ENCODE data around the gene AZU1. TPM values are rescaled to one million over a fixed set of nuclear protein-coding genes. Genes with fewer than 3 reads are reported as not detected.
"Not testable (repeated sequence)": the region's sequence is repeated elsewhere in the genome, so short reads cannot be mapped to it uniquely, and the experiment has no call there.

Gene AZU1
- total RNA-seq, 4 donors from 2014 or later: not detected

- H3K27me3 ChIP-seq: peaks cover 0 to 77% (median 0%) of the 10 kb centered on the region in 4 donors
- H3K4me1 ChIP-seq: peaks cover 9 to 35% (median 16%) of the 10 kb centered on the region in 3 donors
- no peak overlapping the region for H3K27ac ChIP-seq
- no CpG with 5 or more reads among the region's 67 CpGs for WGBS, 2 donors
- no peak overlapping the region for H3K4me3 ChIP-seq
- no peak for DNase-seq
- no peaks in the 10 kb centered on the region for H3K36me3 ChIP-seq
- H3K9me3 ChIP-seq: no peaks in the 10 kb centered on the region
- no peak for TF ChIP-seq POLR2A (IDR thresholded peaks at IDR 0.05)
- TF ChIP-seq, protein P1, sequence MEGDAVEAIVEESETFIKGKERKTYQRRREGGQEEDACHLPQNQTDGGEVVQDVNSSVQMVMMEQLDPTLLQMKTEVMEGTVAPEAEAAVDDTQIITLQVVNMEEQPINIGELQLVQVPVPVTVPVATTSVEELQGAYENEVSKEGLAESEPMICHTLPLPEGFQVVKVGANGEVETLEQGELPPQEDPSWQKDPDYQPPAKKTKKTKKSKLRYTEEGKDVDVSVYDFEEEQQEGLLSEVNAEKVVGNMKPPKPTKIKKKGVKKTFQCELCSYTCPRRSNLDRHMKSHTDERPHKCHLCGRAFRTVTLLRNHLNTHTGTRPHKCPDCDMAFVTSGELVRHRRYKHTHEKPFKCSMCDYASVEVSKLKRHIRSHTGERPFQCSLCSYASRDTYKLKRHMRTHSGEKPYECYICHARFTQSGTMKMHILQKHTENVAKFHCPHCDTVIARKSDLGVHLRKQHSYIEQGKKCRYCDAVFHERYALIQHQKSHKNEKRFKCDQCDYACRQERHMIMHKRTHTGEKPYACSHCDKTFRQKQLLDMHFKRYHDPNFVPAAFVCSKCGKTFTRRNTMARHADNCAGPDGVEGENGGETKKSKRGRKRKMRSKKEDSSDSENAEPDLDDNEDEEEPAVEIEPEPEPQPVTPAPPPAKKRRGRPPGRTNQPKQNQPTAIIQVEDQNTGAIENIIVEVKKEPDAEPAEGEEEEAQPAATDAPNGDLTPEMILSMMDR (IDR thresholded peaks at IDR 0.05): no peak
- intact Hi-C loops (cut with DNase I): loop anchor here (10.0 kb wide), 2 partner anchors 78 to 132 kb away; partner anchors contain the start of gene WDR18
Observed at GRCh38 chr19:853014-853585, 25.5 kb downstream of the AZU1 start.

DNA sequence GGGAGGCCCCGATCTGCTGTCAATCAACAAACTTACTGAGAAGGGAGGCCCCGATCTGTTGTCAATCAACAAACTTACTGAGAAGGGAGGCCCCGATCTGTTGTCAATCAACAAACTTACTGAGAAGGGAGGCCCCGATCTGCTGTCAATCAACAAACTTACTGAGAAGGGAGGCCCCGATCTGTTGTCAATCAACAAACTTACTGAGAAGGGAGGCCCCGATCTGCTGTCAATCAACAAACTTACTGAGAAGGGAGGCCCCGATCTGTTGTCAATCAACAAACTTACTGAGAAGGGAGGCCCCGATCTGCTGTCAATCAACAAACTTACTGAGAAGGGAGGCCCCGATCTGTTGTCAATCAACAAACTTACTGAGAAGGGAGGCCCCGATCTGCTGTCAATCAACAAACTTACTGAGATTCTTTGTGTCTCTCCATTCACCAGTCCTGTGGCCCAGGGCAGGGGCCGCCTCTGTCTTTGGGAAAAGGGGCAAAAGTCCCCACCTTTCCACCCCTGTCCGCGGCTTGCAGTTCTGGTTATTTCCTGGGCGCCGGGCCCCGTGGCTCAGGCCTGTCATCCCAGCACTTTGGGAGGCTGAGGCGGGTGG lies 26.1 kb downstream of the AZU1 start:
- H3K36me3 ChIP-seq, H3K27ac ChIP-seq, H3K9me3 ChIP-seq, DNase-seq, H3K4me3 ChIP-seq: not testable (repeated sequence)
- 70 to 82% methylated on average over 4 of the region's 17 CpGs for WGBS, 2 donors
- peaks cover 8 to 33% (median 16%) of the 10 kb centered on the region in 3 donors for H3K4me1 ChIP-seq
- intact Hi-C loops (cut with DNase I): loop anchor here (10.0 kb wide), 2 partner anchors 79 to 131 kb away; partner anchors contain the start of gene WDR18
- H3K27me3 ChIP-seq: peaks cover 0 to 77% (median 0%) of the 10 kb centered on the region in 4 donors

GRCh38 chr19:854549-854948 lies 26.9 kb downstream of the AZU1 start:
- intact Hi-C loops (cut with DNase I): loop anchor here (10.0 kb wide), 2 partner anchors 80 to 130 kb away; partner anchors contain the start of gene WDR18
- H3K27me3 ChIP-seq: peaks cover 0 to 78% (median 0%) of the 10 kb centered on the region in 4 donors

GRCh38 chr19:855142-855541 lies 27.5 kb downstream of the AZU1 start:
- H3K27me3 ChIP-seq: peaks cover 0 to 79% (median 0%) of the 10 kb centered on the region in 4 donors
- H3K4me1 ChIP-seq: peaks cover 10 to 46% (median 24%) of the 10 kb centered on the region in 3 donors
- H3K36me3 ChIP-seq: no peaks in the 10 kb centered on the region
- no peak overlapping the region for H3K4me3 ChIP-seq
- intact Hi-C loops (cut with DNase I): loop anchor here (10.0 kb wide), 2 partner anchors 80 to 130 kb away; partner anchors contain the start of gene WDR18
- no peak for DNase-seq
- H3K27ac ChIP-seq: no peak overlapping the region
- TF ChIP-seq, protein P1 (IDR thresholded peaks at IDR 0.05): no peak
- no peak for TF ChIP-seq POLR2A (IDR thresholded peaks at IDR 0.05)
- no peaks in the 10 kb centered on the region for H3K9me3 ChIP-seq
- WGBS, 2 donors: 77 to 80% methylated on average over 1 to 11 of the region's 12 CpGs

More at GRCh38 chr19:854549-854948, 26.9 kb downstream of the AZU1 start:
- H3K36me3 ChIP-seq: no peaks in the 10 kb centered on the region
- H3K27ac ChIP-seq: no peak overlapping the region
- DNase-seq: no peak
- TF ChIP-seq, protein P1 (IDR thresholded peaks at IDR 0.05): no peak
- no peak for TF ChIP-seq POLR2A (IDR thresholded peaks at IDR 0.05)
- no peak overlapping the region for H3K4me3 ChIP-seq
- H3K9me3 ChIP-seq: no peaks in the 10 kb centered on the region
- 65 to 67% methylated on average over 6 of the region's 6 CpGs for WGBS, 2 donors
- H3K4me1 ChIP-seq: peaks cover 10 to 42% (median 21%) of the 10 kb centered on the region in 3 donors

DNA sequence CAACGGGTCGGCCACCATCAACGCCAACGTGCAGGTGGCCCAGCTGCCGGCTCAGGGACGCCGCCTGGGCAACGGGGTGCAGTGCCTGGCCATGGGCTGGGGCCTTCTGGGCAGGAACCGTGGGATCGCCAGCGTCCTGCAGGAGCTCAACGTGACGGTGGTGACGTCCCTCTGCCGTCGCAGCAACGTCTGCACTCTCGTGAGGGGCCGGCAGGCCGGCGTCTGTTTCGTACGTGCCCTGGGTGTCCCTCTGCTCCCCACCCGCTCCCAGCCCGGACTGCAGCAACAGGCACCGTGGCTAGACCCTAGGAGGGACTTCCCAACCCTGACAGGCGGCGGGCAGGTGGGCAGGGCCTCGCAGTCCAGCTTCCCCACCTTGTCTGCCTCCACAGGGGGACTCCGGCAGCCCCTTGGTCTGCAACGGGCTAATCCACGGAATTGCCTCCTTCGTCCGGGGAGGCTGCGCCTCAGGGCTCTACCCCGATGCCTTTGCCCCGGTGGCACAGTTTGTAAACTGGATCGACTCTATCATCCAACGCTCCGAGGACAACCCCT lies 28.0 kb downstream of the AZU1 start:
- H3K4me3 ChIP-seq: no peak overlapping the region
- WGBS, 2 donors: 76 to 77% methylated on average over 8 to 9 of the region's 40 CpGs
- no peaks in the 10 kb centered on the region for H3K36me3 ChIP-seq
- intact Hi-C loops (cut with DNase I): loop anchor here (10.0 kb wide), 2 partner anchors 81 to 129 kb away; partner anchors contain the start of gene WDR18
- H3K9me3 ChIP-seq: no peaks in the 10 kb centered on the region
- peaks cover 6 to 46% (median 24%) of the 10 kb centered on the region in 3 donors for H3K4me1 ChIP-seq
- no peak overlapping the region for H3K27ac ChIP-seq
- no peak for DNase-seq
- H3K27me3 ChIP-seq: peaks cover 0 to 79% (median 0%) of the 10 kb centered on the region in 4 donors
- TF ChIP-seq, protein P1 (IDR thresholded peaks at IDR 0.05): no peak
- TF ChIP-seq POLR2A (IDR thresholded peaks at IDR 0.05): no peak
